ENCODE measurements around the gene STMN1.

DNA sequence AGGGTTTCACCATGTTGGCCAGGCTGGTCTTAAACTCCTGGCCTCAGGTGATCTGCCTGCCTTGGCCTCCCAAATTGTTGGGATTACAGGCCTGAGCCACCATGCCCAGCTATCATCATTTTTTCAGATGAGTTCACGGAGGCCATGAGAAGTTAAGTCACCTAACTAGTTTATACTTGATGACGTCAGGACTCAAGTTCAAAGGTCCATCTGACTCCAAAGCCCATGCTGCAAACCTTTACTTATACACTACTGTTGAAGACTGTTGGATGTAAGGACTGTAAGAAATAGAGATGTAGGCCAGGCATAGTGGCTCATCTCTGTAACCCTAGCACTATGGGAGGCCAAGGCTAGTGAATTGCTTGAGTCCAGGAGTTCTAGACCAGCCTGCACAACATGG lies 40.8 kb upstream of the STMN1 start:
- TF ChIP-seq, protein P1, sequence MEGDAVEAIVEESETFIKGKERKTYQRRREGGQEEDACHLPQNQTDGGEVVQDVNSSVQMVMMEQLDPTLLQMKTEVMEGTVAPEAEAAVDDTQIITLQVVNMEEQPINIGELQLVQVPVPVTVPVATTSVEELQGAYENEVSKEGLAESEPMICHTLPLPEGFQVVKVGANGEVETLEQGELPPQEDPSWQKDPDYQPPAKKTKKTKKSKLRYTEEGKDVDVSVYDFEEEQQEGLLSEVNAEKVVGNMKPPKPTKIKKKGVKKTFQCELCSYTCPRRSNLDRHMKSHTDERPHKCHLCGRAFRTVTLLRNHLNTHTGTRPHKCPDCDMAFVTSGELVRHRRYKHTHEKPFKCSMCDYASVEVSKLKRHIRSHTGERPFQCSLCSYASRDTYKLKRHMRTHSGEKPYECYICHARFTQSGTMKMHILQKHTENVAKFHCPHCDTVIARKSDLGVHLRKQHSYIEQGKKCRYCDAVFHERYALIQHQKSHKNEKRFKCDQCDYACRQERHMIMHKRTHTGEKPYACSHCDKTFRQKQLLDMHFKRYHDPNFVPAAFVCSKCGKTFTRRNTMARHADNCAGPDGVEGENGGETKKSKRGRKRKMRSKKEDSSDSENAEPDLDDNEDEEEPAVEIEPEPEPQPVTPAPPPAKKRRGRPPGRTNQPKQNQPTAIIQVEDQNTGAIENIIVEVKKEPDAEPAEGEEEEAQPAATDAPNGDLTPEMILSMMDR (IDR thresholded peaks at IDR 0.05), result no peak
- TF ChIP-seq POLR2A (IDR thresholded peaks at IDR 0.05) (no peak), POLR2AphosphoS5 (IDR thresholded peaks at IDR 0.05; ENCODE audit: insufficient read depth in 1 of 2, low read depth in 1 of 2) (no peak)
